ENCODE results near the gene PTGDR. TPM values are rescaled to one million over a fixed set of nuclear protein-coding genes. Genes with fewer than 3 reads are reported as not detected.

The PTGDR gene
- total and polyA plus RNA-seq, 9 of the 15 experiments (the other 6 are each of a cell fraction or from before 2014, with no cell fraction given): not detected

DNA sequence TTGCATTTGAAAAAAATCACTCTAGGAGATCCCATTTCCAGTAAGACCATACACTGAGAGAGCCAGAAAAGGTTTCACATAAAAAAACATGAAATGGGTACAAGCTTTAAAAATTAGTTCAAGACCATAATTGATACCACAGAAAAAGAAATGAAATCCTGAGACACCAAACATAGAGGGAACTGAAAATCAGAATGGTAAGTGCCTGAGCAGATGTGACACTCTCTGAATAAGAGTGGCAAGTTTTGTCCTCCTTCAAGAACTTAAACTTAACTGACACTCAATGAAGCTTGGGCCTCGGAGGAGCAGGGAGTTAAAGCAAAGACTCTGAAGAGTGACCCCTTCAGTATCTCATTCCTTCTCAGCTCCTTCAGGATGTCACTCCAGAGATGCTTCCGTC is 23.2 kb upstream of the PTGDR start (continued):
- TF ChIP-seq MYC (IDR thresholded peaks at IDR 0.05; ENCODE audit: low read depth, low read length) (no peak), MYC (CRISPR knock-in tag; IDR thresholded peaks at IDR 0.05; ENCODE audit: borderline replicate concordance, low read depth) (no peak), SRF (CRISPR knock-in tag; IDR thresholded peaks at IDR 0.05) (no peak), ZNF324 (CRISPR knock-in tag; IDR thresholded peaks at IDR 0.05) (no peak), ZNF184 (CRISPR knock-in tag; IDR thresholded peaks at IDR 0.05) (no peak), ILK (tag; IDR thresholded peaks at IDR 0.05; ENCODE audit: borderline replicate concordance, low read depth) (no peak), SMARCA4 (IDR thresholded peaks at IDR 0.05) (no peak), ZNF431 (CRISPR knock-in tag; IDR thresholded peaks at IDR 0.05) (no peak)
- TF ChIP-seq, protein P1, sequence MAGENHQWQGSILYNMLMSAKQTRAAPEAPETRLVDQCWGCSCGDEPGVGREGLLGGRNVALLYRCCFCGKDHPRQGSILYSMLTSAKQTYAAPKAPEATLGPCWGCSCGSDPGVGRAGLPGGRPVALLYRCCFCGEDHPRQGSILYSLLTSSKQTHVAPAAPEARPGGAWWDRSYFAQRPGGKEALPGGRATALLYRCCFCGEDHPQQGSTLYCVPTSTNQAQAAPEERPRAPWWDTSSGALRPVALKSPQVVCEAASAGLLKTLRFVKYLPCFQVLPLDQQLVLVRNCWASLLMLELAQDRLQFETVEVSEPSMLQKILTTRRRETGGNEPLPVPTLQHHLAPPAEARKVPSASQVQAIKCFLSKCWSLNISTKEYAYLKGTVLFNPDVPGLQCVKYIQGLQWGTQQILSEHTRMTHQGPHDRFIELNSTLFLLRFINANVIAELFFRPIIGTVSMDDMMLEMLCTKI (IDR thresholded peaks at IDR 0.05; ENCODE audit: partially characterized antibody): no peak
- TF ChIP-seq, protein P2, sequence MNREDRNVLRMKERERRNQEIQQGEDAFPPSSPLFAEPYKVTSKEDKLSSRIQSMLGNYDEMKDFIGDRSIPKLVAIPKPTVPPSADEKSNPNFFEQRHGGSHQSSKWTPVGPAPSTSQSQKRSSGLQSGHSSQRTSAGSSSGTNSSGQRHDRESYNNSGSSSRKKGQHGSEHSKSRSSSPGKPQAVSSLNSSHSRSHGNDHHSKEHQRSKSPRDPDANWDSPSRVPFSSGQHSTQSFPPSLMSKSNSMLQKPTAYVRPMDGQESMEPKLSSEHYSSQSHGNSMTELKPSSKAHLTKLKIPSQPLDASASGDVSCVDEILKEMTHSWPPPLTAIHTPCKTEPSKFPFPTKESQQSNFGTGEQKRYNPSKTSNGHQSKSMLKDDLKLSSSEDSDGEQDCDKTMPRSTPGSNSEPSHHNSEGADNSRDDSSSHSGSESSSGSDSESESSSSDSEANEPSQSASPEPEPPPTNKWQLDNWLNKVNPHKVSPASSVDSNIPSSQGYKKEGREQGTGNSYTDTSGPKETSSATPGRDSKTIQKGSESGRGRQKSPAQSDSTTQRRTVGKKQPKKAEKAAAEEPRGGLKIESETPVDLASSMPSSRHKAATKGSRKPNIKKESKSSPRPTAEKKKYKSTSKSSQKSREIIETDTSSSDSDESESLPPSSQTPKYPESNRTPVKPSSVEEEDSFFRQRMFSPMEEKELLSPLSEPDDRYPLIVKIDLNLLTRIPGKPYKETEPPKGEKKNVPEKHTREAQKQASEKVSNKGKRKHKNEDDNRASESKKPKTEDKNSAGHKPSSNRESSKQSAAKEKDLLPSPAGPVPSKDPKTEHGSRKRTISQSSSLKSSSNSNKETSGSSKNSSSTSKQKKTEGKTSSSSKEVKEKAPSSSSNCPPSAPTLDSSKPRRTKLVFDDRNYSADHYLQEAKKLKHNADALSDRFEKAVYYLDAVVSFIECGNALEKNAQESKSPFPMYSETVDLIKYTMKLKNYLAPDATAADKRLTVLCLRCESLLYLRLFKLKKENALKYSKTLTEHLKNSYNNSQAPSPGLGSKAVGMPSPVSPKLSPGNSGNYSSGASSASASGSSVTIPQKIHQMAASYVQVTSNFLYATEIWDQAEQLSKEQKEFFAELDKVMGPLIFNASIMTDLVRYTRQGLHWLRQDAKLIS (CRISPR knock-in tag; IDR thresholded peaks at IDR 0.05): no peak
- TF ChIP-seq, protein P3, sequence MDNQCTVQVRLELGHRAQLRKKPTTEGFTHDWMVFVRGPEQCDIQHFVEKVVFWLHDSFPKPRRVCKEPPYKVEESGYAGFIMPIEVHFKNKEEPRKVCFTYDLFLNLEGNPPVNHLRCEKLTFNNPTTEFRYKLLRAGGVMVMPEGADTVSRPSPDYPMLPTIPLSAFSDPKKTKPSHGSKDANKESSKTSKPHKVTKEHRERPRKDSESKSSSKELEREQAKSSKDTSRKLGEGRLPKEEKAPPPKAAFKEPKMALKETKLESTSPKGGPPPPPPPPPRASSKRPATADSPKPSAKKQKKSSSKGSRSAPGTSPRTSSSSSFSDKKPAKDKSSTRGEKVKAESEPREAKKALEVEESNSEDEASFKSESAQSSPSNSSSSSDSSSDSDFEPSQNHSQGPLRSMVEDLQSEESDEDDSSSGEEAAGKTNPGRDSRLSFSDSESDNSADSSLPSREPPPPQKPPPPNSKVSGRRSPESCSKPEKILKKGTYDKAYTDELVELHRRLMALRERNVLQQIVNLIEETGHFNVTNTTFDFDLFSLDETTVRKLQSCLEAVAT (IDR thresholded peaks at IDR 0.05): no peak
